GOT3 (cell line): Measurements from ENCODE around the gene TXNRD3.

Source experiments
- DNase-seq: peaks from one replicate; lab custom pipeline; 2025; ENCODE audit warnings: mixed read lengths; lab: John Stamatoyannopoulos, UW

TXNRD3 gene

DNA sequence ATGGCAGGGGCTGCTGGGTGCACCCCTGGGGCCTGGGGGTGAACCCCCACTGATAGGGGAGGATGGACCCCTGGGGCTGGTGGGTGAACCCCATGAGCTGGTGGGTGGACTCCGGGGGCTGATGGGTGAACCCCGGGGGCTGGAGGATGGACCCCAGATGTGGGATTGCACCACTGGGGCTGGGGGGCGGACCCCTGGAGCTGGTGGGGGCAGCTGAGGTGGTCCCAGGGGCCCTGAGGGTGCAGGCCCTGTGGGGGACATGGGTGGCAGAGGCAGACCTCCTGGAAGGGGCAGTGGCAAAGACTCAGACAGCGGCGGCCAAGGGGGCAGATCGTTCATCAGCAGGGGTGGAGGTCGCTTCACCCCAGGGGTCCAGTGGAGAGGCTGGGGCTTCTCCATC, 17.4 kb upstream of the TXNRD3 start:
- no peak for DNase-seq

DNA sequence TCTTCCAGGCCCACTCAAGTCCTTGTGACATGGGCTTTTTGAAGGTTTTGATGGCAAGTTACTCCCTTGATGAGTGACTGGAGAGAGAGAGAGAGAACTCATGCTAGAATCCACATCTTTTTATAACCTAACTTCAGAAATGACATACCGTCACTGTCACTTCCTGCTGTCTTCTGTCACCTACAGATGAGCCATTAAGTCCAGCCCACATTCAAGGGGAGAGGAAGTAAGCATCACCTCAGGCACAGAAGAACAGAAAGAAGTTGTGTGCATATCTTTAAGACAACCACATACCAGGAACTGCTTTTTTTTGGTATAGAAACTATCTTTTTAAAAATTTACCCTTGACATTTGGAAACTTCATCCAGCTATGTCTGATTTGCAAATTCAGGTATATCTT, 16.6 kb upstream of the TXNRD3 start:
- no peak for DNase-seq

DNA sequence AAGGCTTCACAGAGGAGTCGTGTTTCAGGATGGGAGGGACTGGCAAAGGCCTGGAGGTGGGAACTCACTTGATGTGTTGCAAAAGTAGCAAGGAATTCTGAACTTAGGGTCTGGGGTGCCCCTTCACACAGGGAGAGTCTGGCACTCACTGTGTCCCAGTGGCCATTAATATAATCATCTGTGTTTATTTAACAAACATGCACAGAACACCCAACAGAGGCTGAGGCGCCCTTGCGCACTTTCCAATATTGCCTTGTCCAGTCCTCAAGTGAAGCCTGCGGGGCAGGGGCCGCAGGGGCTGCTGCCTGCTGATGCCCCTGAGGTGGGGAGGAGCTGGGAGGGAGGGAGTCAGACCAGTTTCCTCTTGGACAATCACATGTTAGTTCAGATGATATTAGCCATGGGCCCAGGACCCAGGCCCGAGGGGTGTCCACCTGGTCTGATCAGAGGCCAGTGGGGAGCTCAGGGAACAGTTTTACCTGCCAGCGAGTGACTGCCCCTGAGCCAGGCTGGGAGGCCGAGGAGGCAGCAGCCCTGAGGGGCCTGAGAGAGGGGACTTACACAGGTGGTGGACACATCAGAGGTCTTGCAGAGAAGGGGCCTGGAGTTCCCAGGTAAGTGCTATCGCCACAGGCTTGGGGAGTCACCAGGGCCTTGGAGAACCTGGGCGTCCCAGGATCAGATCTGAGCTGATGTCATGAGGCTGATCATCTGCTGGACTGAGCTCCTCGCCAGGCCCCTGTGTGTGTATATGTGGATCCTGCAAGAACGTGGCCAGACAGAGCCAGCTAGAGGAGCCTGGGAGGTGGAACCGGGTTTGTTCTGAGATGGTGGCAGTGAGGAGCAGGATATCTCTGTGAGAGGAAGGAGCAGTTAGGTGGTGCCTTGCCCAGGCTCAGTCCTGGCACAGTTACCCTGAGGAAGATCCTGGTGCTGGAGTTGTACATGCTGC, 13.8 kb upstream of the TXNRD3 start:
- DNase-seq = no peak

DNA sequence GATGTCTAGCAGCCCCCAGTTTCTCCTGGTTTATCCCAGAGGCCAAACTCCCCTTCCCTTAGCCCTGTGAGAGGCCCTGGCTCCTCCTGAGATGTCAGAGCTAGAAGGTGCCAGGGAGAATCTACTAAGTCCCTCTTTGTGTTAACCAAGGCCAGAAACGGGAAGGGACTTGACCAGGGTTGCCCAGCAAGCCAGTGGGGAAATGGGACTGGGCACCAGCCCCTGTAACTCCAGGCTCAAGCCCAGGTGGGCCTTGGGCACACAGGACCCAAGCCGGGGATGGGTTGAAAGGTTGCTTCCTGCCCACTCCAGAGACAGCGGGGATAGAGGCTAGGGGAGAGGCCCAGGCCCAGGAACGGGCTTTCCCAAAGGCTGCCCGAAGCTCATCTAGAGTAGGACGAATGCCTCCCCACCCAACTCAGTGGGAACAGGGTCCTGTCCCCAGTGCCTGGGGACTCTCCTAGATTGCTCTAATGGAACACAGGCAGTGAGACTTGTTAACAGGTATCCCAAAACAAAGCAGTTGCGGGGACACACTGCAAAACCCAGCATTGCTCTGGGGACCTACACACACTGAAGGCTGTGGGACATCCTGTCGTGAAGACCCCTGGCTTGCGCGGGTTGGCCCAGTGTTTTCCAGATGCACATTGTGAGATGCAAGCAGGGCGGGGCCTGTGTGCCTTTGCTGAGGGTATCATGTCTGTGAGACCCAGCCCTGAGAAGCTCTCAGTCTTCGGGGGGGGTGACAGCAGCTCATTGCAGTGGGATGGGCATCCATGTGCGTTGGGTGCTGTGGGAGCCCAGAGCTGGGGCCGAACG, 12.9 kb upstream of the TXNRD3 start:
- DNase-seq = no peak

DNA sequence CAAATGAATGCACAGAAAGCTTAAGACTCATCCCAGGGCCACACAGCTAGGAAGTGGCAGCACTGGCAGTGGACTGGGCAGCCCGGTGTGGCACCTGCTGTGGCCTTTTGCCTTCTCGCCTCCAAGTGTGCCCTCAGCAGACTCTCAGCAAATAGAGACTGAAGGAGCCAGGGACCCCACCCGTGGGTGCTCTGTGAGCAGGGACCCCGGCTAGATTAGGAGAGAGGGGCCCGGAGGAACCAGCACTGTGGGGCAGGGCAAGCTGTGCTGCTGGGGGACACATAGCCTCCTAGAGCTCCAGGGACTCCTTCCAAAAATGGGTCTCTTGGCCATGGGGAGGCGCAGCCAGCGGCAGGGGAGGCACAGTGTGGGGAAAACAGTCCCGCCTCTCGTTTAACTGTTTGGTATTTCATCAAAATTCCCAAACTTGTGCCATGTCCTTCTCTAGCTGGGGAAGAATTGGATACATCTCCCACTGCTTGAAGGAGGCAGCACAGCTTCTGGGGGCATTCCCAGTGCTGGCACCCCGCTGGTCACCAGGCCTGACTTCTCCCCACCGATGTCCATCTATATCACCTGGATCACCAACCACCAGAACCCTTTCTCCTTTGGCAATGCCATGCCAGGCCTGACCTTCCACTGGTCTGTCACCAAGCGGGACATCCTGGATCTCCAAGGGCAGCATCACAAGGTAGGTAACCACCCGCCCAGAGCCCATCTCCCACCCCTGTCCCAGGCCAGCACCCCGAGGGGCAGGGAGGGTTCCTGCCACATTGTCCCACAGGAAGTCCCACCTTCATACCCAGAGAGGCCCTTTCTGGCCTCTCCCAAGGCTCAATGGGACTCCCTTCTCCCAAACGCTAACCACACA, 12.0 kb upstream of the TXNRD3 start:
- no peak for DNase-seq

DNA sequence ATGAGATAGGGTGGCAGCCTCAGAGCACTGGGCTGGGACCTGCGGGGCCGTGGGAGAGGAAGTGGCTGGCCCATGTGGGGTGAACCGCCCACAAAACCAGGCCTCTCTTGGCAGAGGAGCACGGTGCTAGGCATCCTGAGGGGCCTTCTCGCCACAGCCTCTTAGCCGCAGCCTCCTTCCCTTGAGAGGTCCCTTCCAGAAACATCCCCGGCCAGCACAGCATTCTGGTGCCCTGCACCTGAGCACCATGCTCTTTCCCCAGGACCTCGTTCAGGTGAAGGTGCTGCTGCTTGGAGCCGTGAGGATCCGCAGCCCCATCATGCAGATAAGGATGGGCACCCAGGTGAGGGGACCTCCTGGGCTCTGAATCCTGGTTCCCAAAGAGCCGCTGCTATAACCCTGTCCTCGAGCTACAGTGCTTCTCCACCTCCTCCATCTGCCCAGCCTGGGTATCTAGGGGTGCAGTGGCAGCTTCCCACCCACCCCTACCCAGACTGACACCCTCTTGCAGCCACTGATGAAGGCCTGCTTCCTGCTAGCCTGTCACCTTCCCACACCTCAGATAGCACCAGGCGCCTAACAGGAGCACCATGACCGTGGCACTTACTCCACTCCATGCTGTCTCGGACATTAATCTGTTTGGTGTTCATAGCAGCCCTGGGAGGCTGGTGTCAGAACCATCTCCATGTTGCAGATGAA, 11.2 kb upstream of the TXNRD3 start:
- DNase-seq = no peak

DNA sequence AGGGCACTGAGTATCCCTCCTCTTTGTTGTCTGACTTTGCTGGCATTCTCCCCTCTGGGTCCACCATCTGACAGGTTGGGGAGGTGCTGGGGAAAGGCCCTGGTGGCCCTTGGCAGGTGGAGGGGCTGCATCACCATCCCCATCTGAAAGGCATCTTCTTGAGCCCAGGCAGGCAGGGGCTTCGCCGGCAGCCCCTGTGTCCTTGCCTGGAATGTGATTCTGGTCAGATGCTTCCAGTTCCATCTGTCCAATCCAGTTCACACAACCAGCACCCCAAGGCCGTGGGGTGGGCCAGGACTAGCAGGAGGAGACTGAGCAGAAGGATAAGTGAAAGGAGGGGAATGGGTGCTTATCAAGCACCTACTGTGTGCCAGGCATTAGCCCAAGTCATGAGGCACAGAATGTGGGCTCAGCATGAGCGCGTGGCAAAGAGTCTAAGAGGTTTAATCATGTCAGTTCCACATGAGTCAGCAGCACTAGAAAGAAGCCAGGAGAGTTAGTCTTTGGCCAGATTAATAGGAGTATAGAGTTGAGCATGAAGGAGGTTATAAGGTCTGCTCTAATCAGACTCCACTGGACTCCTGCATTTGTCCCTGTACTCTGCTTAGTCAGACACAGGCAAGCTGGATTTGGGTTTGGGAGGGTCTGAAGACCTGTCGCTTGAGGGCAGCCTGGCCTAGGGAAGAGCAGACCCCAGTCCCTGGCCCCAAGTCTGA, 10.5 kb upstream of the TXNRD3 start:
- no peak for DNase-seq

DNA sequence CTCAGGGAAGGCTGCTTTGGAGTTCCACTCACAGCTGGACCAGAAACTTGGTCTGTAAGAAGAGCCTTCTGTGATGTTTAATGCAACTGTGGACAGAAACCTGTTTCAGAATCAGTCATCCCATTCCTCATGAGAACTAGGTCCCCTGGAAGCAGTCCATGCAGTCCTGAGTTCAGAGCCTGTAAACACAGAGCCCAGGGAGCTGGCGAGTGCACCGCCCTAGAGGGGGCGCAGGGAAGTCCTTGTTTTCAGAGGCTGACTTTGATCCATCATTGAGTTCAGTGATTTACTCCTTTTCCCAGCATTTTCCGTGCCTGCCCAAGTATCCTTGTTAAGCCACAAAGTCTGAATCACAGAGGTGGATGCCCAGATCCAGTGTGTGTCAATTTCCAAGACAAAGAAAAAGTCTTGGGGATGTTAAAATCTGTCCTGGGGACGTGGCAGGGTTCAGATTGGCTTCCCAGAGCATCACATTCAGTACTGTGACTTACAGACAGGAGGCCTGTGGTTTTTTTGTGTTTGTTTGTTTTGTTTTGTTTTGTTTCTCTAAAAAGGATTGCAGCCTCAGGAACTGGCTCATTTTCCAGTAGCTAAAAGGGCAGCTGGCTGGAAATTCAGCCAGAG, 9.8 kb upstream of the TXNRD3 start:
- peak; percentile 18 for DNase-seq

DNA sequence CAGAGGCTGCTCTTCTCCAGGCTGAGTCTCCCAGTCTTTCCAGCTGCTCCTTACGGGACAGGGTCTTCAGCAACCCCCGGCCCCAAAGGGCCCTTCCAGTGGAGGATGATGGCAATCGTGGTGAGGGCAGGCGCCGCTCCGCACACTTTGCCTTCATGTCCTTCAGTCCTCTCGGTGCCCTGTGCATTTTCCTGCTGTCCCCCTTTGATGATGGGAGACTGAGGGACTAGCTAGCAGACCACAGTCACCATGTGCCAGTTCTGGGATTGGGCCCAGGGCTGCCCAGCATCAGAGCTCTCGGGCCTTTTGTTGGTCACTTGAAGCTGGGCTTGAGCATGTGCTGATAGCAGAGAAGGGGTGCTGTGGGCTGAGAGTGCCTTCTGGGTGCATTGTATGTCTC, 8.8 kb upstream of the TXNRD3 start:
- DNase-seq = no peak

DNA sequence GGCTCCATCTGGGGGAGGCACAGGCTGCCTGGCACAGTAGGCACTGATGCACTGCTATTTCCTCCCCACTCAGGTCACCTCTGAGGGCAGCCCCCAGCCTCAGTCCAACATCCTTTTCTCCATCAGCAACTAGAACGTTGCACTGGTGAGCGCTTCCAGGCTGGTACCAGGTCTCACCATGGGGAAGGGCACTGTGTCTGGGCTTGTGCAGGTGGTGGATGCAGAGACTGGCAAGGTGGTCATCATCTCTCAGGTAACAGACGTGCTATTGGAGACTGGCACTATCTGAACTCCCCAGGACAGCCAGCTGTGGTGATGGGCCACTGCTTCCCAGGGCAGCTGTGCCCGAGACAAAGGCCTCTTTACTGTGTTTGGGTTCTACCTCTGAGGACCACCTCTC, 8.3 kb upstream of the TXNRD3 start:
- DNase-seq = no peak

DNA sequence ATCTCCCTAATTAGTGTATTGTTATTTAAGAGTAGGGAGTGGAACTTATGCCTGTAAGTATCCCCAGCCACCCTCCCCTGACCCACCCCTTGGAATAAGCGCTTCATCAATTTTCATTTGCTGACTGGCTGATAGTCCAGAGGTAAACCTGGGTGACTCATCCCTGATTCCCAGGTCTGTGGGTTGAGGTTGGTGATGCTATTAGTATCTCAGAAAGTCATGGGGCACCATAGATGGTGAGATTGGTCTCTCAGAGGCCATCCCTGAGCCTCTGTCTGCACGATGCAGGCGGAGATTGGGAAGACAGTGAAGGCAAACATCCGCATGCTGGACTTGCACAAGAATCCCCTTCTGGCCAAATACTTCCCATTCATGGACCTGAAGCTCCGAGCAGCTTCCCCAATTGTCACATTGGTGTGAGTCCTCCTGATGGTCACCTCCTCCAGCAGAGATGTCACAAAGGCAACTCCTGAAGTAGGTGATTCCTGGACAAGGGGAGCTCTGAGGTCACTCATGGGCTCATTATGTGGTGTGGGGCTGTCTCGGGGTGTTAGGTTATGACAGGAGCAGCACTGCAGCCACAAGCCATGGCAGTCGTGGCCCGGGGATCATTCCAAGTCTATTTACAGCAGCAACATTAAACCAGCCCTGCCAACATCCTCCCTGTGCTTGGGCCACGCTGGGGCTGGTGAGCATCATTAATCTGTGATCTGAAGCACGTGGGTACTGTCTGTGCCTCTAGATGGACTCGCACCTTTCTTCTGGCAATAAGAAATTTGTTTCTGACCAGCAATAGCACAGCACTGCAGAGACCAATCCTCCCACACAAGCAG, 6.8 kb upstream of the TXNRD3 start:
- no peak for DNase-seq

DNA sequence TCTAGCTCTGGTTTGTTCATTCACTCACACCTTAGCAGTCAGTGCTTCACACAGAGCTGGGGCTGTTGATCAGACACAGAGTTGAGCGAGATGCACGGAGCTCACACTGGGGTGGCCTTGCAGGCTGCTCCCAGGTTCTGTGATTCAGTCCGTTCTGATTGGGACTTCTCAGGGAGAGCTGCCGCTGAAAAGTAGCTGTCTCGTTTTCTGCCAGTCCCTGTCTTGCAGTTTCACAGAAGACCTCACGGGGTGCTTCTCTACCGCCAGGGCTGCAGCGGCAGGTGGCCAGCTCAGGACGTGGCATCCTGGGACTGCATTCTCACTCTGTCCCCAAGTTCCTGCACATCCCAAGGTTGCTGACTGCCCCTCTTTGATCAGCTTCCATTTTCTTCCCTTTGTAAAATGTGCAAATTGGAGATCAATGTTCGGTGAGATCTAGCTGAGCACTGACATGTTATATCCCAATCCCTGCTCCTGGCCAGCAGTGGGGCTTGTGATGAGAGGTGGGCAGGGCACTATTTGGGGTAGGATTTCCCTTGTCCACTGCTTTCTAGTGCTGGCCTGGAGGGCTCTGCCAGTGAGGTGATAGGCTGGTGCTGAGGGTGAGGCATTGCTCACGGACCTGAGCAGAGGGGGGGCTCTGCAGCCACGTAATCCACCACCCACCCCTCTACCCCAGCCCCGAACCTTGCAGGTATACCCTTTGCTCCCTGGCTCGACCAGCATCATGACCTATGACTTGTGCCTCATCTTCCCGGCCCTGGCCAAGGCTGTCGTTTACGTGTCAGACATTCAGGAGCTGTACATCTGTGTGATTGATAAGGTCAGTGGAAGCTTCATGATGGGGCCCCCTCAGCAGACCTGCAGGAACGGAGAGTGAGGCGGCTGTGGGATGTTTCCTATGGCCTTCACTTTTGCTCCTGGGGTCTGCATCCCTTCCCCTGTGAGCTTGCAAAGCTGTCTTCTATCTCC, 5.3 kb upstream of the TXNRD3 start:
- no peak for DNase-seq

DNA sequence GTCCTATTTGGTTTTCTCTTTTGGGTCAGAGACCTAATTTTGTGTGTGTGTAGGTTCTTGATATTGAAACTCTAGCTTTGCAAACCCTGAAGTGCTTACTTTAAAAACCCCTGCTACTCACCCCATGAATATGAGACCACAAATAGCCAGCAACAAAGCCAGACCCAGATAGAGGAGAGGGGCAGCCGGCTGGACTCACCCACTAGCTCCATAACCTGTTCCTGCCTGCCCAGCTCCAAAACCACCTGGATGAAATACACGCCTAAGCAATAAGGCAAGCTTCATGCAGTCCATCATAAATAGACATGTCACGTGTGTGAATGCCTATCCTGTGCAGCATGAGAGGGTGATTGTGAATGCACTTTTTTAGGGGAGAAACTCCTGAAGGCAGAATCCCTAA, 3.7 kb upstream of the TXNRD3 start:
- DNase-seq = no peak

DNA sequence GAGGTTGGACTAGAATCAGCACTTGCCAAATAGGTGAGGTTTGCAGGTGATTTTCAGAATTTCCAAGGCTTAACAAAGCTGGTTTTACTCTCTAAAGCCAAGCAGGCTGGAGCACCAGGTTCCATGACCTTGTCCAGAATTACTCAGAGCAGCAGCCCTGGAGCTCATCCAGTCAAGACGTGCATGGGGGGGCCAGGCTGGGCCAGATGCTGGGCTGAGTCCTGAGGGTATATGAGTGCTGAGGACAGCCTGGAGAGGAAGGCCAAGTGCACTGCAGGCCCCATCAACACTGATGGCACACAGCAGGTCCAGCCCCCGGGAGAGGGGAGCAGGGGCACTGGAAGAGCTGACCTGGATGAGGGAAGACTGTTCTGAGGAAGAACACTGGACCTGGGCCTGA, 3.0 kb upstream of the TXNRD3 start:
- DNase-seq = no peak

DNA sequence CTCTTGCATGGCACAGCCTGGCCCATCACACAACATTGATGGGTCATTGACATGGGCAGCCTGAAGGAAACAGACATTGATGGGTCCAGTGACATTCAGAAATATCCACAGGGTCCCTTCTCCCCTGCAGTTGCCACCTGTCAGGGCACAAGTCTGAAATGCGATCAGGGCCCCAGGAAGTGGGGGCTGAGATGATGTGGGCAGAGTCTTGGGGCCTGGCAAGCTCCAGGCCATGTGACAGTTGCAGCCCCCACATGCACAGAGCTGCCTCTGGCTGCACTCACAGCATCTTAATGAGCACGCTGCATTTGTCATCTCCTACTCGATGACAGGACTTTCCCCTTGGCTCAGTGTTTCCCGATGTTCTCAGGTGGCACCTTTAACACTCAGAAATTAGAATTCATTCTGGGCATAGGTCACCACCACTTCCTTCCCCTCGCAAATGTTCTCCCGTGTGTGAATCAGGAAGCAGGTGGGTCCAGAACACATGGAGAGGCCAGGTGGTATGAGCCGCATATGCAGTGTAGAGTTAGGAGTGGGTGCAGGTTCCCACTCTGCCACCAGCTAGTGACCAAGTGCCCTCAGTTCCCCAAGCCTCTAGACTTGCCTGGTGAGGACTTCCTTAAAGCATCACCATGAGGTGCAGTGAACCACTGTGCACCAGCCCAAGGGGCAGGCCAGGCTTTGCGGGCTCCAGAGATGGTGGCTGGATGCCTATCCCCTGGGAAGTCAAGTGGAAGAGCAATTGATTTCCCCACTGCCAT, 1.6 kb upstream of the TXNRD3 start:
- DNase-seq = no peak

DNA sequence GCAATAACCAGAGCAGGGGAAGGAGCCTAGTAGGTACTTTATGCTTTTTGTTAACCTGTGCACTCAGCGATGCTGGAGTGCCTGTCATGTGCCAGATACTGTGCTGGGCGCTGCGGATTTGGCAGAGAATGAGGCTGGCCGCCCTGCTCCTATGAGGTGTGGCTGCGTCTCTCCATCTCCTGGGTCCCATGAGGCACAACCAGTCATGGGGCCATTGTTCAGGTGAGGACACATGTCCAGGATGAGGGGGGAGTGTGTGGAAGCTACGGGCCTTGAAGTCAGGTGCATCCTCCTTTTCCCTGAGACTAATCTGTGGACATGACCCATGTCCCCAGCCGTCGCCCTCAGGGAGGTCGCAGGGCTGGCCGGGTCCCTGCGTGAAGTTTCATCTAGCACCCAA, 963 bp upstream of the TXNRD3 start:
- no peak for DNase-seq

DNA sequence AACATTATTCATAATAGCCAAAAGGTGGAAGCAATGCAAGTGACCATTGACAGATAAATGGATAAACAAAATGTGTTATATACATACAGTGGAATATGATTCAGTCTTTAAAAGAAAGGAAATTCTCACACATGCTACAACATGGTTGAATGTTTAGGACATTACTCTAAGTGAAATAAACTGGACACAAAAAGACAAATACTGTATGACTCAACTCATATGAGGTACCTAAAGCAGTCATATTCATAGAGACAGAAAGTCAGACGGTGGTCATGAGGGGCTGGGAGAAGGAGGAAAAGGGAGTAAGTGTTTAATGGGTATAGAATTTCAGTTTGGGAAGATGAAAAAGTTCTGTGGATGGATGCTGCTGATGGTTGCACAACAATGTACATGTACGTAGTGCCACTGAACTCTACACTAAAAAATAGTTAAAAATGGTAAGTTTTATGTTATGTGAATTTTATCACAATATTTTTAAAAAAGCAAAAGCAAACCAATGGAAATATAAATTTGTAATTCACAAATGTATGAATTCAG, 5.3 kb downstream of the TXNRD3 start:
- DNase-seq = no peak
